GM23338 (cell line): Measurements from ENCODE around the gene SORL1. TPM values are rescaled to one million over a fixed set of nuclear protein-coding genes. Genes with fewer than 3 reads are reported as not detected.

Experiments used
- ATAC-seq: fragments of 200-7000 bp; cut with Tn5 transposase; 3 replicates; pipeline ENCODE4 v1.9.1; 2020
- DNase-seq: peaks from one replicate; pipeline ENCODE4 v3.0.0-alpha.2; 2015; ENCODE audit warnings: low spot score
- H2AFZ ChIP-seq: fragments of 200-600 bp; sonication (generic); 2 replicates; pipeline ENCODE4 v1.8.0; 2016; ENCODE audit warnings: antibody characterized with exemption, mild to moderate bottlenecking, moderate library complexity
- H3F3A ChIP-seq: fragments of 200-600 bp; sonication (generic); replicated peaks from 2 replicates; pipeline ENCODE4 v1.8.0; 2017; ENCODE audit warnings: antibody characterized with exemption, mixed run types, low read depth
- H3K27ac ChIP-seq: fragments of 200-600 bp; sonication (generic); 2 replicates; pipeline ENCODE4 v1.6.1; 2016; ENCODE audit warnings: low read depth
- H3K27me3 ChIP-seq: fragments of 200-600 bp; sonication (generic); 2 replicates; pipeline ENCODE4 v1.8.0; 2016; ENCODE audit warnings: mild to moderate bottlenecking, mixed run types, moderate library complexity; ENCODE audit not compliant: insufficient read depth
- H3K36me3 ChIP-seq: fragments of 200-600 bp; sonication (generic); 2 replicates; pipeline ENCODE4 v1.8.0; 2016; ENCODE audit warnings: mild to moderate bottlenecking; ENCODE audit not compliant: insufficient read depth
- H3K4me1 ChIP-seq: fragments of 200-600 bp; sonication (generic); 2 replicates; pipeline ENCODE4 v1.8.0; 2016; ENCODE audit warnings: mild to moderate bottlenecking, moderate library complexity; ENCODE audit not compliant: insufficient read depth
- H3K4me2 ChIP-seq: fragments of 200-600 bp; sonication (generic); 2 replicates; pipeline ENCODE4 v1.7.1; 2017; ENCODE audit warnings: mixed run types
- H3K4me3 ChIP-seq: fragments of 200-600 bp; sonication (generic); 2 replicates; pipeline ENCODE4 v1.6.1; 2016; ENCODE audit warnings: mixed run types
- H3K79me2 ChIP-seq: fragments of 200-600 bp; sonication (generic); replicated peaks from 2 replicates; pipeline ENCODE4 v1.8.0; 2017; ENCODE audit warnings: mild to moderate bottlenecking; ENCODE audit not compliant: insufficient read depth
- H3K9me2 ChIP-seq: fragments of 200-600 bp; sonication (generic); 2 replicates; pipeline ENCODE4 v1.8.0; 2017; ENCODE audit not compliant: insufficient read depth
- H4K20me1 ChIP-seq: fragments of 200-600 bp; sonication (generic); replicated peaks from 2 replicates; pipeline ENCODE4 v1.8.0; 2017; ENCODE audit warnings: mild to moderate bottlenecking; ENCODE audit not compliant: insufficient read depth
- H3K27ac Mint-ChIP-seq: 2 replicates; pipeline ENCODE4 v1.8.0; 2020; ENCODE audit warnings: inconsistent platforms, mild to moderate bottlenecking, moderate library complexity, mixed read lengths
- H3K27me3 Mint-ChIP-seq: 3 replicates; pipeline ENCODE4 v1.8.0; 2022; ENCODE audit warnings: low read depth, mild to moderate bottlenecking, moderate library complexity, mixed read lengths, inconsistent platforms; ENCODE audit not compliant: insufficient read depth, poor library complexity
- H3K36me3 Mint-ChIP-seq: 3 replicates; pipeline ENCODE4 v1.8.0; 2021; ENCODE audit warnings: low read depth, mild to moderate bottlenecking, inconsistent platforms, moderate library complexity, mixed read lengths
- H3K4me1 Mint-ChIP-seq: 3 replicates; pipeline ENCODE4 v1.8.0; 2020; ENCODE audit warnings: mild to moderate bottlenecking, inconsistent platforms, mixed read lengths
- H3K4me3 Mint-ChIP-seq: 3 replicates; pipeline ENCODE4 v1.8.0; 2021; ENCODE audit warnings: moderate library complexity, mild to moderate bottlenecking, inconsistent platforms, mixed read lengths
- H3K9me3 Mint-ChIP-seq: 3 replicates; pipeline ENCODE4 v1.8.0; 2020; ENCODE audit warnings: moderate library complexity, mild to moderate bottlenecking, inconsistent platforms, mixed read lengths
- CREB1 ChIP-seq: fragments of 250-450 bp; sonication (Bioruptor Pico); IDR thresholded peaks from 2 replicates; pipeline ENCODE4 v1.5.0; 2020; ENCODE audit warnings: low read depth, mild to moderate bottlenecking, moderate library complexity
- CTCF ChIP-seq, 2 experiments: fragments of 200-600 bp in 1 of 2; sonication (generic) in 1 of 2; conservative IDR thresholded peaks; 2 replicates each; pipeline versions ENCODE4 v1.5.1 to v1.6.1; 2016 to 2017; ENCODE audit warnings: antibody characterized with exemption in 2 of 2, low read depth in 2 of 2, mild to moderate bottlenecking in 2 of 2, moderate library complexity in 1 of 2
- ETS1 ChIP-seq: IDR thresholded peaks from 2 replicates; pipeline ENCODE4 v1.6.1; 2016; ENCODE audit warnings: antibody characterized with exemption
- EZH2 ChIP-seq: fragments of 200-600 bp; sonication (generic); IDR thresholded peaks from one replicate; pipeline ENCODE4 v1.8.0; 2017; ENCODE audit warnings: antibody characterized with exemption, mild to moderate bottlenecking, low read depth; ENCODE audit not compliant: unreplicated experiment
- EZH2phosphoT487 ChIP-seq: fragments of 200-600 bp; sonication (generic); IDR thresholded peaks from one replicate; pipeline ENCODE4 v1.8.1; 2018; ENCODE audit warnings: antibody characterized with exemption; ENCODE audit not compliant: unreplicated experiment
- JUNB ChIP-seq: IDR thresholded peaks from one replicate; pipeline ENCODE4 v1.6.1; 2016; ENCODE audit warnings: antibody characterized with exemption; ENCODE audit not compliant: unreplicated experiment
- NANOG ChIP-seq: IDR thresholded peaks from 2 replicates; pipeline ENCODE4 v1.6.1; 2016; ENCODE audit warnings: antibody characterized with exemption, borderline replicate concordance
- POLR2AphosphoS5 ChIP-seq: IDR thresholded peaks from 2 replicates; pipeline ENCODE4 v1.6.1; 2016; ENCODE audit warnings: antibody characterized with exemption, low read depth
- REST ChIP-seq: IDR thresholded peaks from one replicate; pipeline ENCODE4 v1.6.1; 2018; ENCODE audit warnings: antibody characterized with exemption; ENCODE audit not compliant: unreplicated experiment
- STAT1 ChIP-seq: IDR thresholded peaks from one replicate; pipeline ENCODE4 v1.6.1; 2016; ENCODE audit warnings: antibody characterized with exemption; ENCODE audit not compliant: unreplicated experiment
- ZNF114 ChIP-seq: fragments of 250-450 bp; sonication (Bioruptor Pico); IDR thresholded peaks from 2 replicates; pipeline ENCODE4 v1.5.0; 2020; ENCODE audit warnings: mild to moderate bottlenecking, moderate library complexity
- ZNF331 ChIP-seq: fragments of 250-450 bp; sonication (Bioruptor Pico); IDR thresholded peaks from 2 replicates; pipeline ENCODE4 v1.5.0; 2020; ENCODE audit warnings: low read depth, mild to moderate bottlenecking, moderate library complexity
- ZNF462 ChIP-seq: fragments of 250-450 bp; sonication (Bioruptor Pico); IDR thresholded peaks from 2 replicates; pipeline ENCODE4 v1.5.0; 2020; ENCODE audit warnings: mild to moderate bottlenecking, moderate library complexity
- polyA plus RNA-seq: library from polyadenylated mRNA; unstranded; fragments of >200 nt; fragmentation: Nextera tagmentation; extraction: Ambion mirVana; gene quantifications from 2 replicates; pipeline ENCODE4 v1.2.1, GENCODE V29; 2016
- total RNA-seq: library from RNA; depleted of rRNA; stranded (reverse); fragments of >200 nt; shearing (Covaris generic); gene quantifications from 2 replicates; pipeline ENCODE4 v1.2.3, GENCODE V29; 2014

SORL1 gene
- total and polyA plus RNA-seq, 2 experiments from 2014 or later, result 23.0 to 78.8 TPM

GRCh38 chr11:121448431-121448941 lies 3.6 kb upstream of the SORL1 start:
- H4K20me1 ChIP-seq, result no peaks in the 10 kb centered on the region
- peaks cover 13% of the 10 kb centered on the region for H3K79me2 ChIP-seq
- no peaks in the 10 kb centered on the region; the same call in 1 of the 3 replicates for H3K9me3 Mint-ChIP-seq
- H3K4me3 ChIP-seq, result no peak overlapping the region
- H3K36me3 Mint-ChIP-seq, result peaks cover 3% of the 10 kb centered on the region; the same call in 1 of the 3 replicates
- no peak for TF ChIP-seq NANOG
- TF ChIP-seq ETS1, result no peak
- no peak for TF ChIP-seq STAT1
- TF ChIP-seq CTCF (conservative IDR thresholded peaks at IDR 0.05; ENCODE audit: low read depth in 2 of 2), result no peak
- no peak for TF ChIP-seq ZNF114 (CRISPR knock-in tag)
- no peak for TF ChIP-seq EZH2
- TF ChIP-seq POLR2AphosphoS5, result no peak
- TF ChIP-seq JUNB, result no peak
- TF ChIP-seq REST, result no peak
- no peak for TF ChIP-seq ZNF462 (CRISPR knock-in tag)
- no peak for TF ChIP-seq CREB1
- no peak for TF ChIP-seq ZNF331
- TF ChIP-seq EZH2phosphoT487, result no peak
- no peaks in the 10 kb centered on the region for H3K36me3 ChIP-seq
- 0 out of 2 replicates have a peak, but pooled peaks cover 16% of the 10 kb centered on the region for H3F3A ChIP-seq
- no peak overlapping the region for H3K4me3 Mint-ChIP-seq
- no peak overlapping the region for H3K27ac Mint-ChIP-seq
- peaks cover 48% of the 10 kb centered on the region for H3K4me1 ChIP-seq
- peaks cover 7% of the 10 kb centered on the region for H3K27me3 Mint-ChIP-seq
- no peak overlapping the region for H3K4me2 ChIP-seq
- no peaks in the 10 kb centered on the region for H3K9me2 ChIP-seq
- H2AFZ ChIP-seq, result no peak overlapping the region
- H3K4me1 Mint-ChIP-seq, result peaks cover 61% of the 10 kb centered on the region
- DNase-seq, result no peak
- peaks cover 10% of the 10 kb centered on the region; the same call in 1 of the 2 replicates for H3K27me3 ChIP-seq
- ATAC-seq, result no peak
- no peak overlapping the region for H3K27ac ChIP-seq
